ENCODE results near the gene MAPKAPK5. TPM values are rescaled to one million over a fixed set of nuclear protein-coding genes. Genes with fewer than 3 reads are reported as not detected.

MAPKAPK5 gene
- total RNA-seq, 1 donor from 2014 or later = 70.9 TPM

- H3K27me3 Mint-ChIP-seq (ENCODE audit: low read depth) = no peaks in the 10 kb centered on the region
- H3K4me3 Mint-ChIP-seq = no peak overlapping the region
- H3K4me1 Mint-ChIP-seq = peaks cover 3% of the 10 kb centered on the region
- no peak for TF ChIP-seq CTCF (IDR thresholded peaks at IDR 0.05; ENCODE audit: unreplicated experiment)
- no peak overlapping the region for H3K27ac Mint-ChIP-seq
- H3K36me3 Mint-ChIP-seq = peaks cover 42% of the 10 kb centered on the region
- DNase-seq (ENCODE audit: low spot score in 2 of 2, unreplicated experiment in 2 of 2) = no peak
- H3K9me3 Mint-ChIP-seq = peaks cover 19% of the 10 kb centered on the region
Observed at GRCh38 chr12:111850526-111850925, 8.5 kb downstream of the MAPKAPK5 start.

DNA sequence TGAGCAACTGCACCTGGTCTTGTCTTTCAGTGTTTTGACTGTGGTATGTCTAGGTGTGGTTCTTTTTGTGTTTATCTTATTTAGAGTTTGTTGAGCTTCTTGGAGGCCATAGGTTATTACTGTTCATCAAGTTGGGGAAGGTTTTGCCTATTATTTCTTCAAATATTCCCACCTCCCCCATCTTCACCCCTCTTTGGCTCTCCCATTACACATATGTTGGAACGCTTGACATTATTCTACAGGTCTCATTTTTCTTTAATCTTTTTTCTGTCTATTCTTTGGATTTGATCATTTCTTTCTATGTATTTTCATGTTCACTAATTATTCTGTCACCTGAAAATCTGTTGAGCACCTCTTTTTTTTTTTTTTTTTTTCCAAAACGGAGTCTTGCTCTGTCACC is 16.2 kb downstream of the MAPKAPK5 start:
- Mint-ChIP-seq H3K27me3 (ENCODE audit: low read depth) (no peaks in the 10 kb centered on the region), H3K9me3 (peaks cover 10% of the 10 kb centered on the region), H3K4me3 (no peak overlapping the region), H3K4me1 (no peaks in the 10 kb centered on the region), H3K36me3 (peaks cover 34% of the 10 kb centered on the region), H3K27ac (no peak overlapping the region)
- no peak for DNase-seq (ENCODE audit: low spot score in 2 of 2, unreplicated experiment in 2 of 2)
- no peak for TF ChIP-seq CTCF (IDR thresholded peaks at IDR 0.05; ENCODE audit: unreplicated experiment)

DNA sequence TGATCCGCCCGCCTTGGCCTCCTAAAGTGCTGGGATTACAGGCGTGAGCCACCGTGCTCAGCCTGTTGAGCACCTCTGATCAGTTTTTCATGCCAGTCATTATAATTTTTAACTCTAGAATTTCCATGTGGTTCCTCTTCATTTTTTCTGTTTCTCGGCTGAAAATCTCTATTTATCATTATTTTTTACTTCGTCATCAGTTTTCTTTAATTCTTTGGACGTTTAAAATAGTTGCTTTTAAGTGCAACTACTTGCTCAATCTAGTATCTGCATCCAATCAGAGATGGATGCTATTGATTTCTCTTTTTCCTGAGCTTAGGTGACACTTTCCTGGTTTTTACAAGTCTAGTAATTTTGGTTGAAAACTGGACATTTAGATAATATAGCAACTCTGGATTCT is 16.8 kb downstream of the MAPKAPK5 start:
- no peak for DNase-seq (ENCODE audit: low spot score in 2 of 2, unreplicated experiment in 2 of 2)
- H3K36me3 Mint-ChIP-seq = peaks cover 34% of the 10 kb centered on the region
- H3K27ac Mint-ChIP-seq = no peak overlapping the region
- H3K4me3 Mint-ChIP-seq = no peak overlapping the region
- H3K4me1 Mint-ChIP-seq = no peaks in the 10 kb centered on the region
- H3K9me3 Mint-ChIP-seq = peaks cover 10% of the 10 kb centered on the region
- no peak for TF ChIP-seq CTCF (IDR thresholded peaks at IDR 0.05; ENCODE audit: unreplicated experiment)
- no peaks in the 10 kb centered on the region for H3K27me3 Mint-ChIP-seq (ENCODE audit: low read depth)

DNA sequence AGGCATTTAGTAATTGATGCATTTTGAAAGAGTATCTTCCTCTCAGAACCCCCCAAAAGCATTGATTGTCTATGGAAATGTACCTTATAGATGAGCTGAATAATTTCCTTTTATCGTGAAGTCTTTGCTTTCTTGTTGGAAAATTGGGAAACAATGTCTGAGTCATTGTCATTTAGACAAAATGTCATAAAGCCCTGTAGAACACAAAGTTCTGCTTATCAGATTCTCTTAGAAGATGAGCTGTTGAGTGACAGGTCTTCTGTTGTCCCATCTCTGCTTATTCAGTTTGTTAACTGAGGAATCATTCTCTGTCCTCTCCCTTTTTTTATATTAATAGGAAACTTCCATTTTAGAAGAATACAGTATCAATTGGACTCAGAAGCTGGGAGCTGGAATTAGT is 22.9 kb downstream of the MAPKAPK5 start:
- Mint-ChIP-seq H3K36me3 (peaks cover 24% of the 10 kb centered on the region), H3K27ac (no peak overlapping the region), H3K27me3 (ENCODE audit: low read depth) (no peaks in the 10 kb centered on the region), H3K4me1 (no peaks in the 10 kb centered on the region), H3K4me3 (no peak overlapping the region), H3K9me3 (no peaks in the 10 kb centered on the region)
- TF ChIP-seq CTCF (IDR thresholded peaks at IDR 0.05; ENCODE audit: unreplicated experiment) = no peak
- DNase-seq (ENCODE audit: low spot score in 2 of 2, unreplicated experiment in 2 of 2) = no peak

- TF ChIP-seq CTCF (IDR thresholded peaks at IDR 0.05; ENCODE audit: unreplicated experiment) = no peak
- H3K27ac Mint-ChIP-seq = no peak overlapping the region
Observed at GRCh38 chr12:111867531-111867930, 25.5 kb downstream of the MAPKAPK5 start.

More at GRCh38 chr12:111867531-111867930, 25.5 kb downstream of the MAPKAPK5 start:
- Mint-ChIP-seq H3K4me1 (no peaks in the 10 kb centered on the region), H3K4me3 (no peak overlapping the region), H3K9me3 (peaks cover 9% of the 10 kb centered on the region), H3K36me3 (peaks cover 43% of the 10 kb centered on the region), H3K27me3 (ENCODE audit: low read depth) (no peaks in the 10 kb centered on the region)
- no peak for DNase-seq (ENCODE audit: low spot score in 2 of 2, unreplicated experiment in 2 of 2)

Data from mesothelial cell of epicardium (in vitro differentiated cells).